Esophagus squamous epithelium (tissue), 4 donors: ENCODE data around the gene DTNB.

Experiments used
- CTCF ChIP-seq, 6 experiments: fragments of 450-650 bp in 4 of 6; fragments of 200-600 bp in 2 of 6; sonication (generic) in 2 of 6; IDR thresholded peaks; one replicate each; pipeline ENCODE4 v1.5.1; 2016 to 2019; ENCODE audit warnings: antibody characterized with exemption in 6 of 6, mild to moderate bottlenecking in 4 of 6, moderate library complexity in 4 of 6
- POLR2A ChIP-seq, 4 donors: fragments of 450-650 bp; IDR thresholded peaks; one replicate each; pipeline ENCODE4 v1.6.1; 2017; ENCODE audit warnings: antibody characterized with exemption in 4 of 4, mild to moderate bottlenecking in 4 of 4, moderate library complexity in 3 of 4

DNA sequence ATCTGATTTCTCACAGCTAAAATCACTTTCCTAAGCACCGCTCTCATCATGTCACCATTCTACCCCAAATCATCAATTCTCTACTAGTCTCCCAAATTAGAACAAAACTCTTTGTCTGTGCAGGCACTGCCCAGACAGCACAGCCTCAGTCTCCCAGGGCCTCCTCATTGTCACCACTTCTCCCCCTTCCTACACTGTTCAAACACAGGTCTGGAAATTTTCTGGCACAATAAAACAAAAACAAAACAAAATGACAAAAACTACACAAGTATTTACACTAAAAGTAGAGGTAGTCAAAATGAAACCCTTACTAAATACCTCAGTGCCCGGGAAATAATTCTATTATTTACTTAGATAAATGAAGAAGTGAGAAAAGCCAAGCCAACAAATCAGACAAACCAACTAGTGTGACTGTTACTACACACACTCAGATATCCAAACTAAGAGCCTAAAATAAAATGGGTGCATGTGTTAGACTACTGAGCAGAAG lies 175.4 kb downstream of the DTNB start:
- no peak for TF ChIP-seq CTCF (IDR thresholded peaks at IDR 0.05)
- TF ChIP-seq POLR2A (IDR thresholded peaks at IDR 0.05), result no peak
